SK-N-SH (cell line): ENCODE results near the gene PHACTR3.

Source experiments
- CHD2 ChIP-seq: fragments of 150-350 bp; IDR thresholded peaks from 2 replicates; pipeline ENCODE4 v1.6.1; 2018; ENCODE audit warnings: low read length; ENCODE audit not compliant: partially characterized antibody
- EP300 ChIP-seq, 2 experiments: IDR thresholded peaks; 2 replicates each; pipeline versions ENCODE4 v1.4.0 to v1.6.1; 2012; ENCODE audit warnings: borderline replicate concordance in 1 of 2, low read depth in 1 of 2, low read length in 1 of 2
- EZH2phosphoT487 ChIP-seq: fragments of 200-600 bp; sonication (generic); IDR thresholded peaks from 2 replicates; pipeline ENCODE4 v1.6.1; 2017; ENCODE audit warnings: low read depth, mixed run types, mild to moderate bottlenecking, antibody characterized with exemption, moderate library complexity, borderline replicate concordance
- GABPA ChIP-seq: IDR thresholded peaks from 2 replicates; pipeline ENCODE4 v1.4.0; 2012; ENCODE audit warnings: low read depth, mild to moderate bottlenecking
- JUND ChIP-seq: IDR thresholded peaks from 2 replicates; pipeline ENCODE4 v1.4.0; 2012
- POLR2AphosphoS5 ChIP-seq: IDR thresholded peaks from 2 replicates; pipeline ENCODE4 v1.6.1; 2012; ENCODE audit warnings: low read depth, low read length
- RAD21 ChIP-seq: IDR thresholded peaks from 2 replicates; pipeline ENCODE4 v1.6.1; 2012; ENCODE audit warnings: mild to moderate bottlenecking, low read length
- RFX5 ChIP-seq: IDR thresholded peaks from 2 replicates; pipeline ENCODE4 v1.6.1; 2012; ENCODE audit warnings: mild to moderate bottlenecking, improper control_type of control experiment, low read length
- TF ChIP-seq, protein P1 (sequence below): fragments of 200-600 bp; sonication (generic); IDR thresholded peaks from 2 replicates; pipeline ENCODE4 v1.6.1; 2017; ENCODE audit warnings: antibody characterized with exemption, mild to moderate bottlenecking, moderate library complexity
- TF ChIP-seq, protein P2 (sequence below): fragments of 150-350 bp; IDR thresholded peaks from 2 replicates; pipeline ENCODE4 v1.6.1; 2016; ENCODE audit warnings: mild to moderate bottlenecking, low read depth, low read length
- TF ChIP-seq, protein P3 (sequence below): IDR thresholded peaks from 2 replicates; pipeline ENCODE4 v1.4.0; 2012; ENCODE audit warnings: low read depth, borderline replicate concordance
- TF ChIP-seq, protein P4 (sequence below): IDR thresholded peaks from 2 replicates; pipeline ENCODE4 v1.4.0; 2012; ENCODE audit warnings: low read depth
- TF ChIP-seq, protein P5 (sequence below): IDR thresholded peaks from 2 replicates; pipeline ENCODE4 v1.6.1; 2012; ENCODE audit warnings: mild to moderate bottlenecking, low read depth, low read length, moderate library complexity

DNA sequence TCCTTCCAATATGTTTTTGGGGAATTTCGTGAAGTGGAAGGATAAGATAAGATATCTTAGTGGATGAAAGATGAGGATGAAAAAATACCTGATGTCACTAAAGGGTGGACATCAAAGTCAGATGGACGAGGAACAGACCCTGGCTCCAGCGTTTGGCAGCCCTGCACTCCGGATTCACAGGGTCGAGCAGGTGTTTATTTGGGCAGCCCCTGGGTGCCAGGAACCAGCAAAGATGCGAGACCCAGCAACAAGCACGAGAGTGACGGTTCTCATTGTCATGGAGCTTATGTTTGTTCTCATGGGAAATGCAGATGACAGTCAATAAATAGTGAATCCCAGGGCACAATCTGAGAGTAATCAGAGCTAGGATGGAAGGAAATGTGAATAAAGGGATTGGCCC lies 131.1 kb downstream of the PHACTR3 start:
- TF ChIP-seq, protein P1, sequence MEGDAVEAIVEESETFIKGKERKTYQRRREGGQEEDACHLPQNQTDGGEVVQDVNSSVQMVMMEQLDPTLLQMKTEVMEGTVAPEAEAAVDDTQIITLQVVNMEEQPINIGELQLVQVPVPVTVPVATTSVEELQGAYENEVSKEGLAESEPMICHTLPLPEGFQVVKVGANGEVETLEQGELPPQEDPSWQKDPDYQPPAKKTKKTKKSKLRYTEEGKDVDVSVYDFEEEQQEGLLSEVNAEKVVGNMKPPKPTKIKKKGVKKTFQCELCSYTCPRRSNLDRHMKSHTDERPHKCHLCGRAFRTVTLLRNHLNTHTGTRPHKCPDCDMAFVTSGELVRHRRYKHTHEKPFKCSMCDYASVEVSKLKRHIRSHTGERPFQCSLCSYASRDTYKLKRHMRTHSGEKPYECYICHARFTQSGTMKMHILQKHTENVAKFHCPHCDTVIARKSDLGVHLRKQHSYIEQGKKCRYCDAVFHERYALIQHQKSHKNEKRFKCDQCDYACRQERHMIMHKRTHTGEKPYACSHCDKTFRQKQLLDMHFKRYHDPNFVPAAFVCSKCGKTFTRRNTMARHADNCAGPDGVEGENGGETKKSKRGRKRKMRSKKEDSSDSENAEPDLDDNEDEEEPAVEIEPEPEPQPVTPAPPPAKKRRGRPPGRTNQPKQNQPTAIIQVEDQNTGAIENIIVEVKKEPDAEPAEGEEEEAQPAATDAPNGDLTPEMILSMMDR = no peak
- no peak for TF ChIP-seq POLR2AphosphoS5
- TF ChIP-seq RFX5 = no peak
- TF ChIP-seq, protein P2, sequence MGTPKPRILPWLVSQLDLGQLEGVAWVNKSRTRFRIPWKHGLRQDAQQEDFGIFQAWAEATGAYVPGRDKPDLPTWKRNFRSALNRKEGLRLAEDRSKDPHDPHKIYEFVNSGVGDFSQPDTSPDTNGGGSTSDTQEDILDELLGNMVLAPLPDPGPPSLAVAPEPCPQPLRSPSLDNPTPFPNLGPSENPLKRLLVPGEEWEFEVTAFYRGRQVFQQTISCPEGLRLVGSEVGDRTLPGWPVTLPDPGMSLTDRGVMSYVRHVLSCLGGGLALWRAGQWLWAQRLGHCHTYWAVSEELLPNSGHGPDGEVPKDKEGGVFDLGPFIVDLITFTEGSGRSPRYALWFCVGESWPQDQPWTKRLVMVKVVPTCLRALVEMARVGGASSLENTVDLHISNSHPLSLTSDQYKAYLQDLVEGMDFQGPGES = no peak
- TF ChIP-seq EZH2phosphoT487 = no peak
- no peak for TF ChIP-seq GABPA
- TF ChIP-seq, protein P3, sequence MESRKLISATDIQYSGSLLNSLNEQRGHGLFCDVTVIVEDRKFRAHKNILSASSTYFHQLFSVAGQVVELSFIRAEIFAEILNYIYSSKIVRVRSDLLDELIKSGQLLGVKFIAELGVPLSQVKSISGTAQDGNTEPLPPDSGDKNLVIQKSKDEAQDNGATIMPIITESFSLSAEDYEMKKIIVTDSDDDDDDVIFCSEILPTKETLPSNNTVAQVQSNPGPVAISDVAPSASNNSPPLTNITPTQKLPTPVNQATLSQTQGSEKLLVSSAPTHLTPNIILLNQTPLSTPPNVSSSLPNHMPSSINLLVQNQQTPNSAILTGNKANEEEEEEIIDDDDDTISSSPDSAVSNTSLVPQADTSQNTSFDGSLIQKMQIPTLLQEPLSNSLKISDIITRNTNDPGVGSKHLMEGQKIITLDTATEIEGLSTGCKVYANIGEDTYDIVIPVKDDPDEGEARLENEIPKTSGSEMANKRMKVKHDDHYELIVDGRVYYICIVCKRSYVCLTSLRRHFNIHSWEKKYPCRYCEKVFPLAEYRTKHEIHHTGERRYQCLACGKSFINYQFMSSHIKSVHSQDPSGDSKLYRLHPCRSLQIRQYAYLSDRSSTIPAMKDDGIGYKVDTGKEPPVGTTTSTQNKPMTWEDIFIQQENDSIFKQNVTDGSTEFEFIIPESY = no peak
- no peak for TF ChIP-seq RAD21
- no peak for TF ChIP-seq EP300 (IDR thresholded peaks at IDR 0.05; ENCODE audit: borderline replicate concordance in 1 of 2, low read depth in 1 of 2, low read length in 1 of 2)
- no peak for TF ChIP-seq CHD2
- no peak for TF ChIP-seq JUND
- TF ChIP-seq, protein P4, sequence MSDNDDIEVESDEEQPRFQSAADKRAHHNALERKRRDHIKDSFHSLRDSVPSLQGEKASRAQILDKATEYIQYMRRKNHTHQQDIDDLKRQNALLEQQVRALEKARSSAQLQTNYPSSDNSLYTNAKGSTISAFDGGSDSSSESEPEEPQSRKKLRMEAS = no peak
- TF ChIP-seq, protein P5, sequence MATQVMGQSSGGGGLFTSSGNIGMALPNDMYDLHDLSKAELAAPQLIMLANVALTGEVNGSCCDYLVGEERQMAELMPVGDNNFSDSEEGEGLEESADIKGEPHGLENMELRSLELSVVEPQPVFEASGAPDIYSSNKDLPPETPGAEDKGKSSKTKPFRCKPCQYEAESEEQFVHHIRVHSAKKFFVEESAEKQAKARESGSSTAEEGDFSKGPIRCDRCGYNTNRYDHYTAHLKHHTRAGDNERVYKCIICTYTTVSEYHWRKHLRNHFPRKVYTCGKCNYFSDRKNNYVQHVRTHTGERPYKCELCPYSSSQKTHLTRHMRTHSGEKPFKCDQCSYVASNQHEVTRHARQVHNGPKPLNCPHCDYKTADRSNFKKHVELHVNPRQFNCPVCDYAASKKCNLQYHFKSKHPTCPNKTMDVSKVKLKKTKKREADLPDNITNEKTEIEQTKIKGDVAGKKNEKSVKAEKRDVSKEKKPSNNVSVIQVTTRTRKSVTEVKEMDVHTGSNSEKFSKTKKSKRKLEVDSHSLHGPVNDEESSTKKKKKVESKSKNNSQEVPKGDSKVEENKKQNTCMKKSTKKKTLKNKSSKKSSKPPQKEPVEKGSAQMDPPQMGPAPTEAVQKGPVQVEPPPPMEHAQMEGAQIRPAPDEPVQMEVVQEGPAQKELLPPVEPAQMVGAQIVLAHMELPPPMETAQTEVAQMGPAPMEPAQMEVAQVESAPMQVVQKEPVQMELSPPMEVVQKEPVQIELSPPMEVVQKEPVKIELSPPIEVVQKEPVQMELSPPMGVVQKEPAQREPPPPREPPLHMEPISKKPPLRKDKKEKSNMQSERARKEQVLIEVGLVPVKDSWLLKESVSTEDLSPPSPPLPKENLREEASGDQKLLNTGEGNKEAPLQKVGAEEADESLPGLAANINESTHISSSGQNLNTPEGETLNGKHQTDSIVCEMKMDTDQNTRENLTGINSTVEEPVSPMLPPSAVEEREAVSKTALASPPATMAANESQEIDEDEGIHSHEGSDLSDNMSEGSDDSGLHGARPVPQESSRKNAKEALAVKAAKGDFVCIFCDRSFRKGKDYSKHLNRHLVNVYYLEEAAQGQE = no peak
